A673 (cell line): Measurements from ENCODE around the gene BIRC5. TPM values are rescaled to one million over a fixed set of nuclear protein-coding genes. Genes with fewer than 3 reads are reported as not detected.

ENCODE experiments used
- BruUV-seq: library from RNA; stranded (reverse); fragments of 400-500 nt; replicated peaks from 2 replicates; lab custom pipeline; 2021; lab: Mats Ljungman, UMichigan
- CTCF ChIA-PET: fragments of 300-600 bp; sonication (Branson Sonifier 250); formaldehyde crosslinking; loops from one replicate; lab custom pipeline; 2022; ENCODE audit warnings: antibody characterized with exemption; lab: Charles Lee
- POLR2A ChIA-PET: fragments of 300-600 bp; sonication (Branson Sonifier 250); formaldehyde crosslinking; loops from one replicate; lab custom pipeline; 2022; ENCODE audit warnings: antibody characterized with exemption; ENCODE audit not compliant: low non-redundant PET; lab: Charles Lee
- DNase-seq: peaks from one replicate; pipeline ENCODE4 v3.0.0-alpha.2; 2015; ENCODE audit warnings: low spot score
- H3K27ac ChIP-seq: fragments of 200-600 bp; sonication (generic); 2 replicates; pipeline ENCODE4 v1.5.1; 2016; ENCODE audit warnings: mixed run types, low read depth, mild to moderate bottlenecking, mixed read lengths, antibody characterized with exemption, low read length; ENCODE audit not compliant: poor library complexity, severe bottlenecking
- H3K27me3 ChIP-seq: fragments of 200-600 bp; sonication (generic); replicated peaks from 2 replicates; pipeline ENCODE4 v1.6.1; 2017; ENCODE audit warnings: mixed run types, low read depth, mild to moderate bottlenecking, mixed read lengths, antibody characterized with exemption, low read length; ENCODE audit not compliant: insufficient read depth, poor library complexity
- H3K36me3 ChIP-seq: fragments of 200-600 bp; sonication (generic); 2 replicates; pipeline ENCODE4 v1.6.1; 2016; ENCODE audit warnings: mixed run types, mild to moderate bottlenecking, mixed read lengths, antibody characterized with exemption, low read length; ENCODE audit not compliant: insufficient read depth, poor library complexity, severe bottlenecking
- H3K4me1 ChIP-seq: fragments of 200-600 bp; sonication (generic); 2 replicates; pipeline ENCODE4 v1.6.1; 2017; ENCODE audit warnings: mixed run types, mild to moderate bottlenecking, mixed read lengths, antibody characterized with exemption, low read length; ENCODE audit not compliant: insufficient read depth, poor library complexity, severe bottlenecking
- H3K4me3 ChIP-seq: fragments of 200-600 bp; sonication (generic); 2 replicates; pipeline ENCODE4 v1.5.1; 2016; ENCODE audit warnings: low read depth, mixed run types, mild to moderate bottlenecking, mixed read lengths, low read length; ENCODE audit not compliant: poor library complexity, severe bottlenecking
- H3K9me3 ChIP-seq: fragments of 200-600 bp; sonication (generic); 2 replicates; pipeline ENCODE4 v1.6.1; 2016; ENCODE audit warnings: mixed run types, low read depth, mild to moderate bottlenecking, mixed read lengths, antibody characterized with exemption, low read length; ENCODE audit not compliant: poor library complexity, severe bottlenecking
- EZH2 ChIP-seq: fragments of 200-600 bp; sonication (generic); IDR thresholded peaks from 2 replicates; pipeline ENCODE4 v1.6.1; 2017; ENCODE audit warnings: borderline replicate concordance, low read depth, mild to moderate bottlenecking, mixed read lengths, antibody characterized with exemption, low read length; ENCODE audit not compliant: poor library complexity, severe bottlenecking
- intact Hi-C: fragments of 100-400 bp; cut with micrococcal nuclease; formaldehyde crosslinking; loops from one replicate; pipeline ENCODE4 v1.10.0; 2022; ENCODE audit not compliant: unreplicated experiment
- total RNA-seq: library from RNA; stranded (reverse); gene quantifications from 2 replicates; pipeline ENCODE4 v1.2.3, GENCODE V29; 2021
- TF ChIP-seq, protein P1 (sequence below): fragments of 300-800, 200-600 bp; sonication (generic); conservative IDR thresholded peaks from 2 replicates; pipeline ENCODE4 v1.5.1; 2017; ENCODE audit warnings: low read depth, mild to moderate bottlenecking, antibody characterized with exemption, low read length, moderate library complexity, mixed read lengths

The BIRC5 gene
- total RNA-seq, 1 experiment from 2014 or later, result 158 TPM

DNA sequence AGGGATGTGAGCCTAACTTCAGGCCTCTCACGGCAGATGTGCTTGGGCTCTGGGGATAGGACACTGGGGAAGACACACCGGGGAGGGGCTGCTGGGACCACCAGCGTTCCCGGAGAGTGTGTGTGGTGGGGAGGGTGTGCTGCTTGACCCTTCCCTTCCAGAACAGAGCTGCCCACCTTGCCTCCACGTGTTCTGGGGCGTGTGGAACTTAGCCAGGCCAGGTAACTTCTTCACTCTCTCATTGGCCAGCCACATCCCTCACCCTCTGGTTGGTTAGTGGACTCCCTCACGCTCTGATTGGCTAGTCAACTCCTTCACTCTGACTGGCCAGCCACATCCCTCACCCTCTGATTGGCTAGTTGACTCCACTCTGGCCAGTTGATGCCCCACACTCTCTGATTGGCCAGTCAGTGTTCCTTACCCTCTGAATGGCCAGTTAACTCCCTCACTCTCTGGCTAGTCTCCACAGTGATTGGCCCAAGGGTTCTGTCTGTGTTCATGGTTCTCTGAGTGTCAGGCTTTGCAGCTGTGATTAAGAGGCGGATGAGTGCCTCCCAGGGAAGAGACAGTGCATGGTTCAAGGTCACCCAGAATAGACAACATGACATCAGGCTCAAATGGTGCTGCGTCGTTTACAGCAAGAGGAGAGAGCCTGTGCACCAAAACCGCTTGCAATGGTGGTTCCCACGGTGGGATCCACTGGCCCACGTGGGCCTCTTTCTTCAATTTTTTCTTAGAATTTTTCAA is 27.4 kb downstream of the BIRC5 start:
- Histone ChIP-seq H3K27ac (no peak overlapping the region), H3K9me3 (no peaks in the 10 kb centered on the region), H3K27me3 (no peaks in the 10 kb centered on the region), H3K36me3 (no peaks in the 10 kb centered on the region), H3K4me3 (no peak overlapping the region), H3K4me1 (no peaks in the 10 kb centered on the region)
- intact Hi-C loops, result no loop called here
- peak; percentile 59 for DNase-seq
- ChIA-PET POLR2A (interaction anchor here (0.6 kb wide), 1 partner anchor 15 kb away, joined by 3 read pairs; no protein-coding TSS in a partner anchor), CTCF (no interaction called here)
- TF ChIP-seq, protein P1, sequence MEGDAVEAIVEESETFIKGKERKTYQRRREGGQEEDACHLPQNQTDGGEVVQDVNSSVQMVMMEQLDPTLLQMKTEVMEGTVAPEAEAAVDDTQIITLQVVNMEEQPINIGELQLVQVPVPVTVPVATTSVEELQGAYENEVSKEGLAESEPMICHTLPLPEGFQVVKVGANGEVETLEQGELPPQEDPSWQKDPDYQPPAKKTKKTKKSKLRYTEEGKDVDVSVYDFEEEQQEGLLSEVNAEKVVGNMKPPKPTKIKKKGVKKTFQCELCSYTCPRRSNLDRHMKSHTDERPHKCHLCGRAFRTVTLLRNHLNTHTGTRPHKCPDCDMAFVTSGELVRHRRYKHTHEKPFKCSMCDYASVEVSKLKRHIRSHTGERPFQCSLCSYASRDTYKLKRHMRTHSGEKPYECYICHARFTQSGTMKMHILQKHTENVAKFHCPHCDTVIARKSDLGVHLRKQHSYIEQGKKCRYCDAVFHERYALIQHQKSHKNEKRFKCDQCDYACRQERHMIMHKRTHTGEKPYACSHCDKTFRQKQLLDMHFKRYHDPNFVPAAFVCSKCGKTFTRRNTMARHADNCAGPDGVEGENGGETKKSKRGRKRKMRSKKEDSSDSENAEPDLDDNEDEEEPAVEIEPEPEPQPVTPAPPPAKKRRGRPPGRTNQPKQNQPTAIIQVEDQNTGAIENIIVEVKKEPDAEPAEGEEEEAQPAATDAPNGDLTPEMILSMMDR, result no peak
- no peak for TF ChIP-seq EZH2
- BruUV-seq, result no TSS peak

DNA sequence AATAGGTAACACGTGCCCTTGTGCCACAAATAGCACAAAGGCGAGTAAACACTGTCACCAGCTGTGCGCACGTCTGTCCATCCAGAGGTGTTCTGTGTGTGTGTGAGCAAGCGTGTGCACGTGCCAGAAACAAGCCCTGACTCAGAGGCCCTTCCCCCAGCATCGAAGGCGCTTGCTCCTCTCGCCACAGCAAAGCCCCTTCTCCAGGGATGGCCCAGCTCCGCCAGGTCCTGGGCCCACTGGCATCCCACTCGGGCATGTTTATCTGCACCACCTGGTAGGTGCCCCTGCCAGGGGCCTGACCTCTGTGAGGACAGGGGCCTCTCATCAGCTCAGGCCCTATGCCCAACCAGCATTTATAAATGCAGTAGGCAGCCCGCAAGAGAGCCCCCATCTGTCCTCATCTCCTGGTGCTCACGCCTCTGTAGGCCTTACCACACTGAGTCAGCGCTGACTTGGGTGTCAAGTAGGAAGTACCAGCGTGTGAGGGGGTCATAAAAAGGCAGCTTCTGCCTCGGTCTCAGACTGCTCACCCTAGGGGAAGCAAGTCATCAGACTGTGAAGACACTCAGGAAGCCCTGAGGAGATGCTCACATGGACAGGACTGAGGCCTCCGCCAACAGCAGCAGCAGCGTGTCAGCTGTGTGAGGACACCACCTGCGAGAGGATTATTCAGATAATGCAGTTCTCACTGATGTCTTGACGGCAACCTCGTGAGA is 28.1 kb downstream of the BIRC5 start:
- POLR2A ChIA-PET, result no interaction called here
- intact Hi-C loops, result no loop called here

DNA sequence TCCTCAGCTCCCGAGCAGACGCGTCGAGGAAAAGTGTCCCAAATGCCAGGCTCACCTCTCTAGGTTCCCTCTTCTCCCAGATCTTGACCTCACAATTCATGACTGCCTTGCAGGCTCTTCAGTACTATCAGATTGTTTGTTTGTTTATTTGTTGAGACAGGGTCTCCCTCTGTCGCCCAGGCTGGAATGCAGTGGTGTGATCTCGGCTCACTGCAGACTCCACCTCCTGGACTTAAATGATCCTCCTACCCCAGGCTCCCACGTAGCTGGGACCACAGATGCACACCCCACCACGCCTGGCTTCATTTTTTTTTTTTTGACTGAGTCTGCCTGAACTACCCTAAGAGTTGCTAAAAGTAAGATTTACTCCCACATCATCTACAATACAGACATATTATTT is 33.3 kb downstream of the BIRC5 start:
- no peak overlapping the region for H3K27ac ChIP-seq
- H3K9me3 ChIP-seq, result no peaks in the 10 kb centered on the region
- no peak for DNase-seq
- ChIA-PET CTCF (no interaction called here), POLR2A (no interaction called here)
- no peak overlapping the region for H3K4me3 ChIP-seq
- H3K4me1 ChIP-seq, result no peaks in the 10 kb centered on the region
- H3K36me3 ChIP-seq, result no peaks in the 10 kb centered on the region
- H3K27me3 ChIP-seq, result no peaks in the 10 kb centered on the region
- intact Hi-C loops, result no loop called here
- no TSS peak for BruUV-seq
- TF ChIP-seq, protein P1, result no peak
- TF ChIP-seq EZH2, result no peak

More for the DNA sequence above, 28.1 kb downstream of the BIRC5 start:
- Histone ChIP-seq H3K4me3 (no peak overlapping the region), H3K9me3 (no peaks in the 10 kb centered on the region), H3K36me3 (no peaks in the 10 kb centered on the region), H3K27ac (no peak overlapping the region), H3K4me1 (no peaks in the 10 kb centered on the region), H3K27me3 (no peaks in the 10 kb centered on the region)
- BruUV-seq, result no TSS peak
- DNase-seq, result no peak
- CTCF ChIA-PET, result no interaction called here
- no peak for TF ChIP-seq EZH2
- TF ChIP-seq, protein P1, result no peak
